HG03432 (cell line): ENCODE measurements around the gene NELFA.

ENCODE experiments used
- ATAC-seq: cut with Tn5 transposase; IDR thresholded peaks from one replicate; pipeline ENCODE4 v1.9.1; 2021; ENCODE audit warnings: mild to moderate bottlenecking, moderate library complexity; ENCODE audit not compliant: unreplicated experiment

Gene NELFA

DNA sequence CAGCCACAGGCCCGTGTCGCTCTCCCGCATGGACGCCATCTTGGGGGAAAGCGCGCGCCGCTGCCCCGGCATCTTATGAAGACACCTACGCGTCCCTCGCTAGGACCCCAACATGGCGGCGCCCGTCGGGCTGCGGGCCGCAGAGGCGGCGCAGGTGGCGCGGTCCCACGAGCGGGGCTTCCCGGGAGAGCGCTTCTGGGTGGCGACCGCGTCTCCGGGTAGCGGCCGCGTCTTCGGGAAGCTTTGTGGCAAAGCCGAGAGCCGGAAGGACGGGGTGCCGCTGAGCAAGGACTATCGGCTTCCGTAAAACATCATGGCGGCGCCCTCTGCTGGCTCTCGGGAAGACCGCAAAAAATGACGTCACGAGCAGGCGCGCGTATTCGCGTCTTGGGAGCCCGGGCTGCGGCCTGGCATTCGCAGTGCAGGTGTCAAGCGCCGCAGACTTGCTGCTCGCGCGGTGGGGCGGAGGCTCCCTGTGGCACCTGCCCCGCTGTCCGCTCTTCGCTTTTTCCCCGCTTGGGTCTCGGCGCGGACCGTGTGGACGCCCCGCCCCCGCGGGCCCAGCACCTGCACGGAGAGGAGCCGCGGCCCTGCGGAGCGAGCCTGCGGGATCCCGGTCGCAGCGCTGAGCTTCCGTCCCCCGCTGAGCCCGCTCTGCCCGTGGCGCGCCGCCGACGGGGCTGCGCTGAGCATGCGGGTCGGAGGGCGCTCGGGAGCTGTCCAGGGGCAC is at the start of gene NELFA:
Gene NELFA (minus strand): TSS at position 54 of the 730 bp plus-strand sequence. CDS start 15 bp downstream, at position 39.
- peak; percentile 83 for ATAC-seq

DNA sequence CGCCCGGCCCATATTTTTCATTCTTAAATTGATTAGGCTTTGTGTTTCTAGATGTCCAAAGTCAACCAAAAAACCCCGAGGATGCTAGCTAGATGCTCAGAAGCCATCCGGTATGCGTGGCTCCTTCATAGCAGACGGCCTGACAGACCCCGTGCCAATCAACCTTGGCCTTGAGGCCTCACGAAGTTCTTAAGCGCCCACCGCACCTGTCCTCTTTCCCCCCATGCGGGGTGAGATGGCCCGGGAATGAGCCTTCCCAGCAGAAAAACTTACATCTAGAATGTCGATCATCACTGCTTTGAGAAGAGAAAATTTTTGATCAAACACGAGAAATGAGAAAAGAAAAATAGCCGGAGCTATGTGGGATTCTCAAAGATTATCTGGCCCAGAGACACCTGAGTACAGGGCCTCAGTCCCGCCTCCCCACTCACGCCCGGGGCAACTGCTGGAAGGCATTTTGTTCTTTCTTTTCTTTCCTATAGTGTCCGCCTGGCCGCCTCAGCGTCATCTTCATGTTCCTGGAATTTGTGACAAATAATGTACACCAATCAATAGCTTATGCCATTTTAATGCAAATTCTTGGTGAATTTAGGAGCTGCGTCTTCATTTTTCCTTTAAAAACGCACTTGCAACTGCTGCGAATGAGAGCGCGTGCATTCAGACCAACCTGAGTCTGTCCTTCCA is 48.8 kb upstream of the NELFA start:
- ATAC-seq: no peak

DNA sequence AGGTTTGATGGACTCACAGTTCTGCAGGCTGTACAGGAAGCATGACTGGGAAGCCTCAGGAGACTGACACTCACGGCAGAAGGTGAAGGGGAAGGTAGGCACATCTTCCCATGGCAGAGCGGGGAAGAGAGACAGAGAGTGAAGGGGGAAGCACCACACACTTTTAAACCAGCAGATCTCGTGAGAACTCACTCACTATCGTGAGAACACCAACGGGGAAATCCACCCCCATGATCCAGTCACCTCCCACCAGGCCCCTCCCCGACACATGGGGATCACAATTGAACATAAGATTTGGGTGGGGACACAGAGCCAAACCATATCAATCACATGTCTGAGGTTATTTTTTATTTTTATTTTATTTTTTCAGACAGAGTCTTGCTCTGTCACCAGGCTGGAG is 45.4 kb upstream of the NELFA start:
- no peak for ATAC-seq

DNA sequence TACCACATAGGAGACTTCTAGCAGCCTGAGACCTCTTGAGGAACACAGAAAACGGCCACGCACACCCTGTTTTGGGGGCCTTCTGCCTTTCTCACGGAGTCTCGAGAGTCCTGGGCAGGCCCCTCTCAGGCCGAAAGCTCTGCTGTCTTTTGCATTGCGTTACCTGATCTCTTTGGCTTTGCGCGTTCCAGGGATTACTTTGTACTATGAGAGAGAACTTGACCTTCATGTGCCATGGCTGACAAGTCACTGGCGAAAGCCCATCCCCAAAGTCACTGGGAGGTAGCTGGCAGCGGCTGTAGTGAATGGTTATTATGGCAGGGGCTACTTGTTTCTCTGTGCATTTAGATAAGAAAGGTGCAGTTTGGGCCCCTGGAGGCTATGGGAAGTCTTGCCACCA is 42.3 kb upstream of the NELFA start:
- no peak for ATAC-seq

DNA sequence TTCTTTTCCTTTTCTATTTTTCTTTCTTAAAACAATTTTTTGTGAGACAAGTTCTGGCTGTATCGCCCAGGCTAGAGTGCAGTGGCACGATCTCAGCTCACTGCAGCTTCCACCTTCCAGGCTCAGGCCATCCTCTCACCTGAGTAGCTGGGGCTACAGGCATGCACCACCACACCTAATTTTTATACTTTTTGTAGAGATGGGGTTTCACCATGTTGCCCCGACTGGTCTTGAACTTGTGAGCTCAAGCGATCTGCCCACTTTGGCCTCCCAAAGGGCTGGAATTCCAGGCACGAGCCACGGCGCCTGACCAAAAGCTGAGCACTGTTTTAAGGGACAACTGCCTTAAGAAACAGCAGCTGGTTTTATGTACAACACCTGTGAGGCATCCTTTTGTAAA is 41.0 kb upstream of the NELFA start:
- ATAC-seq: no peak

DNA sequence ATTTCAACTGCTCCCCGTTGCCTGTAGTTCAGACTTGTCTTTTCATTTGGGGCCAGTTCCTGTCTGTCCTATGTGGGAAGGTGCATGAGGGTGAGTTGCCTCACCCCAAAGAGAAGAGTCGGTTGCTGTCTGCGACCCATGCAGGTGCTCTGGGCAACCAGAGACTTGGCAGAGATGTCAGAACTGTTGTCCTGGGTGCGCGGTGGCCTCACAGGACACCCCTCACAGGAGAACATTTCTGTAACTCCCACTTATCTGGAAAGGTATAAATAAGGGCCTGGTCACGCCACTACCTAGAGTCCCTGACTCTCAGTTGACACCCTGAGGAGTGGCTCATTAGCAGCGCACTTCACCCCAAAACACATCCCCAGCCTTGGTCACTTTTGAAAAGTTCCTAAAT is 40.6 kb upstream of the NELFA start:
- no peak for ATAC-seq

DNA sequence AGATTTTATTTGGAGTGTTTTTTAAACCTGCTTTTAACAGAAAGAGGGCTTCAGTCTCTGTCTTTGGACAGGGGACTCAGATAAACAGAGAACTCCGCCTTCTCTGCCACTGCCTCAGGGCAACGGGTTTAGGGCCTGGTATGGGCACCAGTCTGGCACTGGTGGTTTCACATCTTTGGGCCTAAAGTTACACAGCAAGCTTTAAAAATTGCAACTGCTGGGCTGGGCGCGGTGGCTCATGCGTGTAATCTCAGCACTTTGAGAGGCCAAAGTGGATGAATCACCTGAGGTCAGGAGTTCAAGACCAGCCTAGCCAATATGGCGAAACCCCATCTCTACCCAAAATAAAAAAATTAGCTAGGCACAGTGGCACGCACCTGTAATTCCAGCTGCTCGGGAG is 40.1 kb upstream of the NELFA start:
- ATAC-seq: no peak

DNA sequence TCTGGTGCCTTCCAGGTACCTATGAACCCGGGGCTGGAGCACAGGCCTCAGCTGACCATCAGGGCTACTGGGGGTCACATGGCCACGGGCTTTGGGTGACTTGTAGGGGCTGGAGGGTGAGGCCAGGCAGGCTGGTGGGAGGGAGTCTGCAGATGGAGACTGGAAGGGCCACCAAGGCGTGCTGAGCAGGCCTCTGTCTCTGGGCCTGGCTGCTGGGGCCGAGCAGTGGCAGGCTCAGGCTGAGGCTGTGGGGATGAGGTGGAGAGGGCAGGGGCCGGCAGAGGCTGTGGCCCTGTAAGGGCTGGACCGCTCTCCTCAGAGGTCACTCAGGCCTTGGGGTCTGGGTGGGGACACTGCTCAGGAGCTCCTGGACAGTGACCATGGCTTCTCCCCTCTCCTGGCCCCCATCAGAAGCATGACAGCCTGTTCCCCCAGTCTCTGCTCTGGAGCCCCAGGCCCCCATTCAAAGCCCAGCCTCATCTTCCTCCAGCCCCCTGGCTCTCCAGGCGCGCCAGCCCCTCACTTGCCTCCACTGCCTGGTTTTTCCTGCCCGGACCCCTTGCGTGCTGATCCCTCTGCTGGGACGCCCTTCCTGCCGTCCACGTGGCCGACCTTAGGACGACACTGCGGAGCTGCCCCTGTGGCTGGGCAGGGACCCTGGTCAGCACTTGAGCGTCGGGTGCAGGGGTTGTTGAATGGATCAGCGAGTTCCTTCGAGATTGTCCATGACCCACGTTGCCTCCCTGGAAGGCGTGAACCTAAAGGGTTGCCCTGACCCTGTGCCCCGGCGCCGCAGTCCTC is 39.2 kb upstream of the NELFA start:
- no peak for ATAC-seq

DNA sequence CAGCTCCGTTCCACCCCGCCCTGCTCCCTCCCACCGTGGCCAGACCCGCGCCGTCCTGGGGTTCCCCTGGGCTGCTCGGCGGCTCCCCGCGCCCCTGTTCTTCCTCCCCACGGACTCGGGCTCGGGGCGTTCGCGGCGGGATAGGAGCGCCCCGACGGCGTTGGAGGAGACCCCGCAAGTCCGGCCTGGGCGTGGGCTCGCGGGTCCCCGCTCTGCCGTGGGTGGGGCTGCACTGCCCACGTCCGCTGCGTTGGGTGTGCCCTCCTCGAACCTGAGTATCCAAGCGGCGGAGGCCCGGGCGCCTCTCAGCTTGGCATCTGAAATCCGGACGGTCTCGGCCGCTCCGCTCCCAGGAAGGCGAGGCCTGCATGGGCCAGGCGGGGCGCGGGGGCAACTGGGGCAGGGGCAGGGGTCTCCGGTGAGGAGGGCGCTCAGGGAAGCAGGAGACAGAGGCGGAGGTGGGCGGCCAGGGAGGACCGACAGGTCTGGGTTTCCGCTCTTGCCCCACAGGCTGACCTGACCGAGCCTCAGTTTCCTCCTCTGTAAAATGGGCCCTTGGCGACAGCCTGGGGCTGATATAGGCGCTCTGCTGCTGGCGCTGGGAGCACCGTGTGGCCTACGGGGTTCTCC is 38.4 kb upstream of the NELFA start:
- no peak for ATAC-seq

DNA sequence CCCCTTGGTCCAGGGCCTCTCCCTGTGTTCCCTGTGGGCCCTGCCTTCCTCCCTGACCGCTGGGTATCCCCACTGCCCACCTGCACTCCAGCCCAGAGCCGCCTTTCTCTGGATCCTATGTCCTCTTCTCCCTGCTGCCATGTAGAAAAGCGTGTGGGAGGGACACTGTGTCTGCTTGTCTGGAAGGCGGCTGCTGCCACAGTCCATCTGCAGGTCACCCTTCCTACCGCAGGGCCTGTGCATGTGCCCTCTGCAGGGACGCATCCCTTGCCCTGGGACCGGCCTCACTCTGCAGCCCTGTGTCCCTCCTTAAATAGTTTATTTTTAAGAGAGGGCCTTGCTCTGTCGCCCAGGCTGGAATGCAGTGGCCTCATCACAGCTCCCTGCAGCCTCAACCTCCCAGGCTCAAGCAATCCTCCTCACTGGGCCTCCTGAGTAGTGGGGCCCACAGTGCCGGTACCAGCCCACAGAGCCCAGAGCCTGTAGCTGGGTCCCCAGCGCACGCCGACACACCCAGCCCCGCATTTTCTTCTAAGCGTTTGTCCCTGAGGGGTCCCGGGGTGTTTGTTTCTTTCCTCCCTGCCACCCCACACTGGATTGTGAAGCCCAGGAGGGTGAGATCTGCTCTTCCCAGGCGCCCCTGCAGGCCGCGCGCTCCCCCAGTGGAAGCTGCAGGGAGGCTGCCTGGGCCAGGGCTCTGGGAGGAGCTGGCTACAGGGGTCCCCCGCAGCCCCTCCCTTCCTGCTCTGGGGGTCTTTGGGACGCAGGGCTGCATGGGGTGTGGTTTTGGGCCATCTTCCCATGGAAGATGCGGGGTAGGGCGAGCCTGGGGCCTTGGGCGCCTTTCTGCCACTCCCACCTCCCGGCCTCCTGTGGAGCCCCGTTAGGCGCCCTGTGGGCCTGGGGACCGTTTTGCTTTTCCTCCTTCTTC is 37.5 kb upstream of the NELFA start:
- ATAC-seq: no peak

DNA sequence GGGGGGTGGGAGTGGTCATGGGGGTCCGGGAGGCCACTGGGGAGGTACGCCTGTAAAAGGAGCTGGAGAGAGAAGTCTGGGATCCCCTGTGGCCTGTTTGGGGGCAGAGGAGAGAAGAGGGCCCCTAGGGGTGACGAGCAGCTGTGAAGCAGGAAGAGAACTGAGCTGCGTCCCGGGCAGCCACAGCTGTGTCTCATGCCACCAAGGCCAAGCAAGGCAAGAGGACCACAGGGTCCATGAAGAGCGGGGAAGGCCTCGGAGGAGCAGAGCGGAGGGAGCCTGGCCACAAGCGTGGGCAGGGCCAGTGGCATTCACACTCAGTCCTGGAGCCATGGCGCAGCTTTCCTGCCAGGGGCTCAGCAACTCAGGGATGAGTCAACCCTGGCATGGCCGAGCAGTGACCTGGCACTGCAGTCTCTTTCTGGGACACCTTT is 36.8 kb upstream of the NELFA start:
- ATAC-seq: no peak

DNA sequence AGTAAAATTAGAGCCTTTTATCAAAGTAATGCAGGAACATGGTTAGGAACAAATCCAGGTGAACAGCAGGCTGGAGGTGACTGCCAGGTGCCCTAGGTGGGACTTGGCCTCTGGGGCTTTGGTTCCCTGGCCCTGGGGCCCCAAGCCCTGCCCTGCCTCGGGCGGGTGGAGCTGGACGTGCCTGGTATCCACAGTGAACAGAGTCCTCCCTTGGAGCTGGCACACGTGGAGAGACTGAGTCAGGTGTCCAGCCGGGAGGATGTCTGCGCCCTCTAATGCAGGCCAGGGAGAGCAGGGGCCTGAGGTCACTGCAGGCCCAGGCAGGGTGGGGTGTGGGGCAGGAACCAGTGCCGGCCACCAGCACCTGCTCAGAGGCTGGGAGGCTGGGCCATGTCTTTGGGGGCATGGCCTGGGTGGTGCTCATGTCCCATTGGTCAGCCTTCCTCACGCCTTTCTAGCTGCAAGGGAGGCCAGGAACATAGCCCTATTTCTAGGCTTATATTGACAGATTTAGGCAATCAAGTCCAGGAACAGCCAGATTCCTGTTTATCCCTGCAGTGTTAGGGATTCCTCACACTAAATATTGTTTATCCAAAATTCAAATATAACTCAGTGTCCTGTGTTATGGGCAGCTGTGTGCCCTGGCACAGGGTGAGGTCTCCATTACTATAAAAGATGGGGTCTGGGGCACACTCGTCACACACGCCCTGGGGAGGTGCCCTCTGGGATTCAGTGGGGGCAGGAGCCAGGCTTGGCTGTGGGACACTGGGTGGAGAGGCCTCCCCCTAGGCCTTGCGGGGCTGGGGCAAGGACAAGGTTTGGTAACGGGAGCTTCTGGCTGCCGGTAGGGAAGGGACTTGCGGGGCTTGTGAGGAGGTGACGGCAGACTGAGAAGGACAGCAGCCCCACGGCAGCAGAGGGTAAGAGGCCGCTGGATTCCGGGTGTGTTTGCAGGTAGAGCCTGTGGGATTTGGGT is 36.1 kb upstream of the NELFA start:
- no peak for ATAC-seq

DNA sequence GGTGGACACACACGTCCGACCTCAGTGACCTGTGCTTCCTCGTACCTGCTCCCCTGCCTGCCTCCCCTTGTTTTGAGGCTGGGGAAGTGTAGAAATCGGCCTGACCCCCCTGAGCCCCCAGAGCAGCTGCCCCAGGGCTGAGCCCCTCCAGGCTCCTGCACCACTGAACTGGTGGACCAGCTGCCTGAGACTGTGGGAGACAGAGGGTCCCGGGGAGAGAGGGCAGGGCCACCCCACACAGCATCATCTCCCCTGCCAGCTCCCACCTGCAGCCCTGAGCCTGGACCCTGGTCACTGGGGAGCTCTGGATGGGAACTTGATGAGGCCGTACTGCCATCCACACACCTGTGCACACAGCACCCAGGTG is 35.3 kb upstream of the NELFA start:
- ATAC-seq: no peak

DNA sequence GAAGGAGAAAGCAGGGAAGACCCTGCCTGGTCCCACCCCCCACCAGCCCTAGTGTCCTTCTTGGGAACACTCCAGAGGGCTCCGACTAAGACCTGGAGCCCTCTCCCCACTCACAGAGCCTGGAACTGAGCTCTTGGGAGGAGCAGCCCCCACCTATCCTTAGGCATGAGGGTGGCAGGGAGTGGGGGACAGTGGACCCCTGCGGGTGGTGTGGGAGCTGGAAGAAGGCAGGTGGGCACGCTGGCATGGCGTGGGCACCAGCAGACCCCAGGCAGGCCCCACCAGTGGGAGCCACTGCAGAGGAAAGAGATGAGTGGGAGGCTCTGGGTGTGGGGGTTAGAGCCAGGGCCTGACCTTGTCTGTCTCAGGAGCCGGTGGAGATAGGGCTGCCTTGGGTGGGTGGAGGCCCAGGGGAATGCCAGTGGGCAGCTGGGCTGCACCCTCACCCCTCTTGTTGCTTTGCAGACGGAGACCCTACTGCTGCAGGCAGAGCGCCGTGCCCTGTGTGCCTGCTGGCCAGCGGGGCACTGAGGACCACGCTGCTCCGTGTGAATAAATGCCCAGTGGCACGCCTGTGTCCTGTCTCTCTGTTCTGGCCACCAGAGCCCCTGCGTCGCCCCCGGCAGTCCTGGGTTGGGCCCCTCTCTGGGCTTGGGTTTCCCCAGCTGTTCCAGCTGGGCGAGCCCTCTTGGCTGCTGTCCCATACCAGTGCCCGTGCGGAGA is 34.8 kb upstream of the NELFA start:
- no peak for ATAC-seq

DNA sequence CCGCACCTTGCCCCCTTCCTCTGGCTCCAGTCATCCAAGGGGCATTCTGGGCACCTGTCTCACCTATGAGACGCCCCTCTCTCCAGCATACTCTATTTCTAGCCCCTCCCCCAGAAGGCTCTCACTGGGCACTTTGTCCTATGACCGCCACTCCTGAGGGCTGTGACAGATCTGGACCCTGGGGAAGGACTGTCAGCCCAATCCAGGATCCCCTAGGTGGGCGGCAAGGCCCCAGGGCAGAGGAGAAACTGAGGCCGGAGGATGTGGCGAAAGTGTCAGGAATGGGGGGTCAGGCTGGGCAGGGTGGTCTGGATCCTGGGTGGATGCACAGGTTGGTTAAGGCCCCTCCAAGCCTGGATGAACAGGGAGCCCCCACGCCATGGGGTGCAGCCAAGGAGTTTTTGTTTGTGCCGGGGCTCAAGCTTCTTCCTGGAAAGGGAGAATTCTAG is 34.2 kb upstream of the NELFA start:
- no peak for ATAC-seq

DNA sequence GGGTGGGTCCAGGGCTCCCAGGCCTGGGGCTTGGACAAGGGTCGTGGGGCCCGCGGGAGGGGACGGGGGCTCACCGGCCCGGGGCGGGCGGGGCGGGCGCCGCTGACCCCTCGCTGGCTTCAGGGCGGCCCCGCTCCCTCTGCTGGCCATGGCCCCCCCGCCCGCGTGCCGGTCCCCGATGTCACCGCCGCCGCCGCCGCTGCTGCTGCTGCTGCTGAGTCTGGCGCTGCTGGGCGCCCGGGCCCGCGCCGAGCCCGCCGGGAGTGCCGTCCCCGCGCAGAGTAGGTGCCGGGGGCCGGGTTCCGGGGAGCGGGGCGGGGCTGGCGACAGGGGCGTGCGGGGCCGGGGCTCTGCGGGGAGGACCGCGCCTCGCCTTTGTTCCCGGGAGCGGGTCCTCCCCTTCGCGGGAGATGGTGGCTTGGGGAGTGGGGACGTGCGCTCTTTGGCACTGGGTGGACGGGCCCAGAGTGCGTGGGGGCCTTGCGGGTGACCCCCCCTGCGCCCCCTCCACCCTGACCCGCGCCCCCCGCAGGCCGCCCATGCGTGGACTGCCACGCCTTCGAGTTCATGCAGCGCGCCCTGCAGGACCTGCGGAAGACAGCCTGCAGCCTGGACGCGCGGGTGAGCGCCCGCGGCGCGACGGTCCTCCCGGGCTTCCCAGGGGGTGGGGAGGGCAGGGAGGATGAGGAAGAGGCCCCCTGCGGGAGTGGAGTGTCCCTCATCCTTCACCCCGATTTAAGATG is 33.6 kb upstream of the NELFA start:
- peak; percentile 43 for ATAC-seq

DNA sequence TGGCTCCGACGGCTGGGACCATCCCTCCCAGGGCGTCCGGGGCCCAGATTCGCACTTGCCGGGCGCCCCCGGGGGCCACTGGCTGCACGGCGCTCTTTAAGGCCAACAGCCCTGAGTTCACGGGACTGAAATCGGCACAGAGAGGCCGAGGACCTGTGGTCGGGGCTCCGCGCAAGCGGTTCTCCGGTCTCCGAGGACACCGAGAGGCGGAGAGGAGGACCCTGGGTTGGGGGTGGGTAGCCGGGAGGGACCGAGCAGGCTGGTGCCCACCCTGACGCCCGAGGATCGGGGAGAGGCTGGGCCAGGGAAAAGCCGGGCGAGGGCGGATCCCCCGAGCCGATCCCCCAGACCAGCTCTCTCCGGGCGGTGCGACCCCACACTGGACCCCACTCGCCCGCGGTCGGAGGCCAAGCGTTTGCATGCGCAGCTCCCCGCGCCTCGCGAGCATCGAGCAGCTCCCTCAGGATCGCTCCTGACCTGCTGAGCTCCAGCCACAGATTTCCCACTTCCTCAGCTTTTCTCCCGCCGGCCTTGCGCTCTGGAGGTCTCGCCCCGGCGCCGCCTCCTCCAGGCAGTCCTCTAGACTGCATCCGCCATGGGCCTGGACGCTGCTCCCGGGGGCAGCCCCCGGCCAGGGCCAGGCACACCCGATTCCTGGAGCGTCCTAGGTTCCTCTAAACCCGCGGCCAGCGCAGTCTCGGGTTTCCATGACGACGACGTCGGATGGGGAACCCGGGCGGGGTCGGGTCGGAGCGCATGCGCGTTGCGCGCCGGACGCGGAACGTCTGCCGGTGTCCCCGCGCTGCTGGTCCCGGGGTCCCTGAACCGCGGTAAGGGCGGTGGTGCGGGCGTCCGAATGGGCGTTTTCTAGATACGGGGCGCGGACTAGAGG is 32.7 kb upstream of the NELFA start:
- ATAC-seq: peak; percentile 78
